Activated CD8-positive, alpha-beta memory T cell treated with anti-CD3 and anti-CD28 coated beads for 1 hour (primary cell): ENCODE results near the gene ALKBH1.
"Not testable (repeated sequence)": the region's sequence is repeated elsewhere in the genome, so short reads cannot be mapped to it uniquely, and the experiment has no call there.

Experiments used
- DNase-seq, 2 donors: peaks; one replicate each; pipeline ENCODE4 v3.0.0-alpha.2; 2020; ENCODE audit warnings: low read depth in 1 of 2; ENCODE audit errors: extremely low read depth in 1 of 2

The ALKBH1 gene

DNA sequence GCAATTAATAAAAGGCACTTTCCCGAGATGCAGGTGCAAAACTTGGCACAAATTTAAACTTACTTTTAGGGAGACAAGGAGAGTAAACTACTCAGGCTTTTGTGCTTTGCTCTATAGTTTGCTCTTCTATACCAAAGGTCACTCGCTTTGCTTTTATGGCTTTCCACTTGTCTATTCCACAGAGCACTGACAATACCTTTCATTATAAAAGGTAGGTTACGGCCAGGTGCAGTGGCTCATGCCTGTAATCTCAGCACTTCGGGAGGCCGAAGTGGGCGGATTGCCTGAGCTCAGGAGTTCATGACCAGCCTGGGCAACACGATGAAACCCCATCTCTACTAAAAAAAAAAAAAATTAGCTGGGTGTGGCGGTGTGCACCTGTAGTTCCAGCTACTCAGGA is 32.9 kb downstream of the ALKBH1 start:
- DNase-seq = no peak

- DNase-seq = no peak
Observed at GRCh38 chr14:77673193-77673592, 34.6 kb downstream of the ALKBH1 start.

GRCh38 chr14:77667331-77667730 is 40.5 kb downstream of the ALKBH1 start:
- DNase-seq = no peak

DNA sequence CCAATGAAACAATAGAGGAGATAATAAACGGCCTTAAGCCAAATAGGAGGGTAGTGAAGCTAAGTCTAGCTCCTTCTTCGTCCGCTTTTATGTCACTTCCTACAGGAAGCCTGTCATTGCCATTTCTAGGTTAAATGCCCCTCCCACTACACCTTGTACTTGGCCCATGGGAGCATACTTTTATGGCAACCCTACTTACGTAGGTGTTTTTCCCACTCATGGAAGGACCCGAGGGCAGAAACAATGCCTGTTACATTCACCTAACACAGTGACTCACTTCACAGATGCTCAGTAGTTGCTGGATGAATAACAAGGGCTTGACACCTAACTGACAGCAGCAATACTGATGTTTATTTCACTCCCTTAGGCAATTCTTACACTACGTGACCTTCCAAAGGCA is 44.5 kb downstream of the ALKBH1 start:
- no peak for DNase-seq

- DNase-seq = not testable (repeated sequence)
Observed at GRCh38 chr14:77661562-77661961, 46.3 kb downstream of the ALKBH1 start.

- DNase-seq = no peak
Observed at GRCh38 chr14:77660754-77661153, 47.1 kb downstream of the ALKBH1 start.

DNA sequence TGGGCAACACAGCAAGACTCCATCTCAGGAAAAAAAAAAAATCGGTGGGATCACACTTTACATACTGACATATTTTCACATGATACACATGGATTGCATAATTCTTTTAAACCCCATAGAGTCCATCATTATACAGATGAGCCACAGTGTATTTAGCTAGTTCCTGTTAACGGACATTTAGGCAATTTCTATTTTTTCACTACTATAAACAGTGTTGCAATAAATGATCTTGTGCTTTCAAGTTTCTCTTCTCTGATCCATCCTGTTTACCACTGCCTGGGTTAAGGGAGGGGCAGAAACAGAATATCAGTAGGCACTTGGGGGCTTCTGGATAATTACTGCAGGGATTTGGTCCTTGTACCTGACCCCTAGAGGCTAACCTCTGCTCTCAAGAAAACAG is 48.0 kb downstream of the ALKBH1 start:
- no peak for DNase-seq

DNA sequence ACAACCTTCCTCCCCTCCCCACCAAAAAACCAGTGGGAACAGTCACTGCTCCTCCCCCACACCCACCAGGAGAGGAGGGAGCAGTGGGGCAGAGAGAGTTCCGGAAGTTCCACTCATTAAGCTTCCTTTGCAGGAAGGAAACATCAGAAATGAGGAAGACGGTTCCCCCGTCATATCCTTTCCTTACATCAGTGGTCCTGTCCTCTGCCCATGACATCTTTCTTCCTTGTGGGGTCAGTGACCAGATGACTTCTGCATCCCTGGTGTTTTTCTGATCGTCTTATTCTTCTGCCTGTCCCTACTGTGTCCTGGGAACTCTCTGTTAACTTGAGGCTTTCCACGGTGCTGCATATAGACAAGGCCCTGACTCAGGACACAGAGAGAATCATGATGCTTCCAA is 50.5 kb downstream of the ALKBH1 start:
- DNase-seq = no peak

- DNase-seq = no peak
Observed at GRCh38 chr14:77654001-77654441, 53.8 kb downstream of the ALKBH1 start.

DNA sequence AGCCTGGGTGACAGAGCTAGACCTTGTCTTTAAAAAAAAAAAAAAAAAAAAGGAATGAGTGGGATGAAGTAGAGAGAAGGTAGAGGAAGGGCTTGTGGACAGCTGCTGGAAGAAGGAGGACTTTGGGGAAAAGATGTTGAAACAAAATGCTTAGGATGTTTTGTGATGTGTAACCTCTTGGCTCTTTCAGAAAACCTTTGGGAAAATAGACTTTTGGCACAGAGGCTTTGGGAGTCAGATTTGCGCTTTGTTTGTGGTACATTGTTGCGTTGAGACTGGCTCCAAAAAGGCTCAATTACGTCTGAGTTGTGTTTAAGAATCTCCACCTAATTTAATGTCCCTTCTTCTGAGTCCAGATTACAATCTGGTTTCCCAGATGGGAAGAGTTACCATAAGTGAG is 58.5 kb downstream of the ALKBH1 start:
- DNase-seq = no peak

- DNase-seq = no peak
Observed at GRCh38 chr14:77648520-77649200, 59.2 kb downstream of the ALKBH1 start.

- DNase-seq = no peak
Observed at GRCh38 chr14:77647853-77648252, 60.0 kb downstream of the ALKBH1 start.

GRCh38 chr14:77646907-77647306 is 60.9 kb downstream of the ALKBH1 start:
- DNase-seq = no peak

DNA sequence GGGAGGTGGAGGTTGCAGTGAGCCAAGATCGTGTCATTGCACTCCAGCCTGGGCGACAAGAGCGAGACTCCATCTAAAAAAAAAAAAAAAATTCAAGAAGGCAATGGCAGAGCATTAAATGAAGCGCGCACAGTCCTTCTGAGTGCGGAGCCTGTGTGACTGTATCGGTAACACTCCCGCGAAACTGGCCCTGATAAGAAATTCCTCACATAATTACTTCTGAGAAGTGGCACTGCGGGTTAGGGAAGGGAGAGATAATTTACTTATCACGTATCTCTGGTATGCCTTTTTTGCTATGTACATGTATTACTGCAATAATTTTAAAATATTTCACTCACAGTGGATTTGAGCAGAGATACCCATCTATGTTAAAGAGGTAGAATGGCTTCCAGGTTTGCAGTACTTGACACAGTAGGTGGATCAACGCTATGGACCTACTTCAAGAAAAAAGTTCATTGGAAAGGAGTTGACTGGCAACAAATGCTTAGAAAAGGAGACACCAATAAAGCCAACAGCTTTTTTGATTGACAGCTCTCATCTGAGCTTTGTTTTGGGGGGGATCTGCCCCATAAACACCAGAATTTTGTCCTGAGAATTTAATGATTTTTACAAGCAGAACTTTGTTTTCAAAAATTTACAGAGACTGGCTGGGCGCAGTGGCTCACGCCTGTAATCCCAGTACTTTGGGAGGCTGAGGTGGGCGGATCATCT is 62.1 kb downstream of the ALKBH1 start:
- no peak for DNase-seq

DNA sequence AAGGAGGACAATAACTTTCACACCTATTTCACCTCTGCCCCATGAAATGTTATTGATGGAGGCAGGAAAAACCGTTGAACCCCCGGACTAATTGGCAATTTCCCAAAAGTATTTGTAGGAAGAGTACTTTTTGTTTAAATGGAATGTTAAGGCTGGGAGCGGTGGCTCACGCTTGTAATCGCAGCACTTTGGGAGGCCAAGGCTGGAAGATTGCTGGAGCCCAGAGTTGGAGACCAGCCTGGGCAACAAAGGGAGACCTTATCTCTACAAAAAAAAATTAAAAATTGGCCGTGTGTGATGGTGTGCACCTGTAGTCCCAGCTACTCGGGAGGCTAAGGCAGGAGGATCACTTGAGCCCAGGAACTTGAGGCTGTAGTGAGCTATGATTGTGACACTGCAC is 65.4 kb downstream of the ALKBH1 start:
- no peak for DNase-seq

- peak; percentile 10 to 53 for DNase-seq
Observed at GRCh38 chr14:77641534-77642341, 66.1 kb downstream of the ALKBH1 start.

DNA sequence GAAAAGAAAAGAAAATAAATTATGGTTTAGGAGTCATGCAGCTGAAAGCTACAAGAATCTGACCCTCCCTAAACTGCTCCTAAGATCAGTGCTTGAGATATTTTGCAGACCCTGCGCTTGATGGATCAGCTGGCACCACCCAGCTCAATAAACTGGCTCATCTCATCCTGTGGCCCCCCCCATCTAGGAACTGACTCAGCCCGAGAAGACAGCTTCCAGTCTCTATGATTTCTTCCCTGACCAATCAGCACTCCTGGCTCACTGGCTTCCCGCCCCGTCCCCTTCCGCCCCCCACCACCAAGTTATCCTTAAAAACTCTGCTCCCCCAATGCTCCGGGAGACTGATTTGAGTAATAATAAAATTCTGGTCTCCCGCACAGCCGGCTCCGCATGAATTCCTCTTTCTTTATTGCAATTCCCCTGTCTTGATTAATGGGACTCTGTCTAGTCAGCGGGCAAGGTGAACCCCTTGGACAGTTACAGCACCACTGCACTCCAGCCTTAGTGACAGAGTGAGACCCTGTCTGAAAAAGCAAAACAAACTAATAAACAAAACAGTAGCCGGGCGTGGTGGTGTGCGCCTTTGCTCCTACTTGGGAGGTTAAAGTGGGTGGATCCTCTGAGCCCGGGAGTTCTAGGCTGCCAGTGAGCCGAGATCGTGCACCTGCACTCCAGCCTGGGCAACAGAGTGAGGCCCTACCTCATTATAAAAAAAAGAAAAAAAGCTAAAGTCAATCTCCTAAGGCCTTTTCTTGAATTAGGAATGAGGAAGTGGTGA is 66.9 kb downstream of the ALKBH1 start:
- no peak for DNase-seq

GRCh38 chr14:77638771-77639171 is 69.1 kb downstream of the ALKBH1 start:
- no peak for DNase-seq

DNA sequence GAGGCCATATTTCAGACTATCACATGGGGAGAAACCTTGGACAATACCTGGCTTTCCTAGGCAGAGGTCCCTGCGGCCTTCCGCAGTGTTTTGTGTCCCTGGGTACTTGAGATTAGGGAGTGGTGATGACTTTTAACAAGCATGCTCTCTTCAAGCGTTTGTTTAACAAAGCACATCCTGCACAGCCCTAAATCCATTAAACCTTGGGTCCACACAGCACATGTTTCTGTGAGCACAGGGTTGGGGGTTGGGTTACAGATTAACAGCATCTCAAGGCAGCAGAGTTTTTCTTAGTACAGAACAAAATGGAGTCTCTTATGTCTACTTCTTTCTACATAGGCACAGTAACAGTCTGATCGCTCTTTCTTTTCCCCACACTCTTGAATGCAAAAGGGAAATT is 72.0 kb downstream of the ALKBH1 start:
- DNase-seq = not testable (repeated sequence)

GRCh38 chr14:77635466-77635865 is 72.4 kb downstream of the ALKBH1 start:
- DNase-seq = not testable (repeated sequence)

- no peak for DNase-seq
Observed at GRCh38 chr14:77630111-77630510, 77.7 kb downstream of the ALKBH1 start.
